Stimulated activated naive CD8-positive, alpha-beta T cell treated with anti-CD3 and anti-CD28 coated beads, Interleukin-15, Interleukin-2, amounts not matched to agents 100 ng/mL and 50 ng/mL, for 24 hours (primary cell): ENCODE measurements around the gene RARRES1.

Source experiments
- H3K27ac Mint-ChIP-seq: one replicate; pipeline ENCODE4 v1.8.0; 2021; ENCODE audit warnings: mild to moderate bottlenecking, mixed read lengths
- H3K27me3 Mint-ChIP-seq: one replicate; pipeline ENCODE4 v1.8.0; 2021; ENCODE audit warnings: mixed read lengths
- H3K36me3 Mint-ChIP-seq: one replicate; pipeline ENCODE4 v1.8.0; 2021; ENCODE audit warnings: low read depth, mixed read lengths
- H3K4me1 Mint-ChIP-seq: one replicate; pipeline ENCODE4 v1.8.0; 2021; ENCODE audit warnings: low read depth, mixed read lengths
- H3K4me3 Mint-ChIP-seq: one replicate; pipeline ENCODE4 v1.8.0; 2021; ENCODE audit warnings: mild to moderate bottlenecking, mixed read lengths
- H3K9me3 Mint-ChIP-seq: one replicate; pipeline ENCODE4 v1.8.0; 2021; ENCODE audit warnings: mixed read lengths

The RARRES1 gene

DNA sequence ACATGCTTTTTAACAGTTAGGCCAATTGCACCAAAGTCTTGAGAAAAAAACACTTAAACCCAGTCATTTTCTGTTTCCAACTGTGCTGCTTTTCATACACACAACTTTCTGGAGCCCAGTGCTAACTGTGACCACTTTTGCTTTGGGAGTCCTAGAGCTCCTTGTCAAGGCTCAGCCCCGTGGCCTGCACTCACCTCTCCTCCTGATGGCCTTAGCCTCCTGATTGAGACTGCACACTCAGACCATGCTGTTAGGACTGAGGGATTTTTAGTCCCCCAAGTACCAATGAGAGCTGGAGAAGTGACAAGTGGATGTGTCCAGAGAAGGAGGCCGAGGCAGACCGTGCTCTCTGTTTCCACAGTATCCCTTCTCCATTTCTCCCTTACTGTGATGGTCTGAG lies 15.2 kb upstream of the RARRES1 start:
- Mint-ChIP-seq H3K27me3 (no peaks in the 10 kb centered on the region), H3K4me1 (peaks cover 3% of the 10 kb centered on the region), H3K27ac (no peak overlapping the region), H3K4me3 (no peak overlapping the region), H3K36me3 (peaks cover 23% of the 10 kb centered on the region), H3K9me3 (no peaks in the 10 kb centered on the region)

- no peak overlapping the region for H3K27ac Mint-ChIP-seq
- peaks cover 23% of the 10 kb centered on the region for H3K36me3 Mint-ChIP-seq
- peaks cover 10% of the 10 kb centered on the region for H3K4me1 Mint-ChIP-seq
- no peak overlapping the region for H3K4me3 Mint-ChIP-seq
- no peaks in the 10 kb centered on the region for H3K27me3 Mint-ChIP-seq
- no peaks in the 10 kb centered on the region for H3K9me3 Mint-ChIP-seq
Observed at GRCh38 chr3:158745551-158745950, 13.3 kb upstream of the RARRES1 start.

GRCh38 chr3:158744567-158745288 lies 12.5 kb upstream of the RARRES1 start:
- Mint-ChIP-seq H3K27me3 (no peaks in the 10 kb centered on the region), H3K4me1 (peaks cover 10% of the 10 kb centered on the region), H3K36me3 (peaks cover 22% of the 10 kb centered on the region), H3K27ac (no peak overlapping the region), H3K9me3 (no peaks in the 10 kb centered on the region), H3K4me3 (no peak overlapping the region)

GRCh38 chr3:158743664-158744566 lies 11.7 kb upstream of the RARRES1 start:
- Mint-ChIP-seq H3K9me3 (no peaks in the 10 kb centered on the region), H3K27me3 (no peaks in the 10 kb centered on the region), H3K36me3 (peaks cover 18% of the 10 kb centered on the region), H3K4me3 (no peak overlapping the region), H3K27ac (no peak overlapping the region), H3K4me1 (peaks cover 10% of the 10 kb centered on the region)

DNA sequence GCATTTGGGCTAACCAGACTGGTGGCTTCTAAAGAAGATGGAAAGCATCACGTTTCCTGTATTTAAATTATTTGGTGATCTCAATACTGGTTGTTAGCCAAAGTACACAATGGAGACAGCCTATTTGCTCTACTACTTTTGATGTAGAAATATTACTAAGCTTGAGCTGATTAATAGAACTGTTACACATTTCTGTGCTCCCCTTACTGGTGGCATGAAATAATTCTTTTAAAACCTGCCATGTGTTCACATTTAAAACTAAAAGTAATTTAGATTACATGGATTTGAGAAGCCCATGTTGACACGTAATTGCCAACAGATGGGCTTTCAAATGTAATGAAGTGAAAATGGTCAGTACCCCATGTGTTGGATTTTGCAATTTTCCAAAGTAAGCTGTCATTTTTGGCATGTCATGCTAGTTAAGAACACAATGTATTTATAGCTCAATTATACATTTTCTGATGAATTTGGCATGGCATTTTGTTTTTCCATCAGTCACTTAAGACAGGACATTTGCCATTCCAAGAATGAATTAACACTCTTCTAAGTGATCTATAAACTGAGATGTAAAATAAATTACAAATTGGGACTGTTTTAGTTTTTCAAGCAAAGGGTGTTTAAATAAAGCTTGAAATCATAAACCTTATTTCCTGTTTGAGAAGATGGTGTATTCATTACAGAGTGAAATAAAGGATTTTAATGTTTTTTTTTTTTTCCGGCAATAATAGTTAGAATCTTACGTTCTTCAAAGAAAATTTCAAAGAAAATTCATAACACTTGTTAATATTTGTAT lies 10.8 kb upstream of the RARRES1 start:
- Mint-ChIP-seq H3K4me3 (no peak overlapping the region), H3K27ac (no peak overlapping the region), H3K9me3 (no peaks in the 10 kb centered on the region), H3K36me3 (peaks cover 18% of the 10 kb centered on the region), H3K27me3 (no peaks in the 10 kb centered on the region), H3K4me1 (peaks cover 10% of the 10 kb centered on the region)

DNA sequence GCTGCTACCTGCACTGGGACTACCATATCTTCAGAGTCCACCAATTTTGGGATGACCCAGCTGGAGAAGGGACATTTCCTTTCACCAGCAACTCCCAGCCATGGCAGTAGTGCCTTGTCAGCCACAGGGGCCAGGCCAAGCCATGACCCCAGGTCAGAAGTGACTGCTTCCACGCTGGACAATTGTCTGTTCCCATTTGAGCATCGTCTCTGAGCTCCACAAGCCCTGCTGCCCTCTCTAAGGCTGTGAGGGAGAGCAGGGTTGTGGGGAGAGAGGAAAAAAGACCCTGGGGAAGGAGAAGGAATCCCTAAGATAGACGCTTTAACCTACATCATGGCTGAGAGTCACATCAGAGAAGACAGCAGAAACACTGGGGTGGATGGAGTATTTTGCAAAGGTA lies 7.4 kb upstream of the RARRES1 start:
- H3K27me3 Mint-ChIP-seq = no peaks in the 10 kb centered on the region

DNA sequence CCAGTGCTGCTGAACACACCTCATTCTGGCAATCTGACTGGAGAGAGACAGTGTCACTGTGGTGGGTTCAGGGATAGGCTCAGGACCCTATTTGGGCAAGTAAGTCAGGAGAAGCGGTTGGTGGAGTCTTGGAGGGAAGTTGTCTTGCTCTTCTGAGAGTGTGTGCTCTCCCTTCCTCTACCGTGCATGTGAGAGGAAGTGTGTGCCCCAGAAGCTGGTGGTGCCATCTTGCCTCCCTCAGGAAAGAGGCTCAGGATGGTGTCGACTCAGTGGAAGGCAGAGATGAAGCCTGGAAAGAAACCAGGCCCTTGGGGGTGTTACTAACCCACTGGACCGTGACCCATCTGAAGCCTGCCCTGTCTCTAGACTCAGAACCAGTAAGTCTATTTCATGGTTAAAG lies 6.8 kb upstream of the RARRES1 start:
- Mint-ChIP-seq H3K4me1 (peaks cover 10% of the 10 kb centered on the region), H3K36me3 (peaks cover 12% of the 10 kb centered on the region), H3K27me3 (no peaks in the 10 kb centered on the region)

More for the DNA sequence above, 7.4 kb upstream of the RARRES1 start:
- Mint-ChIP-seq H3K4me1 (peaks cover 10% of the 10 kb centered on the region), H3K9me3 (no peaks in the 10 kb centered on the region), H3K27ac (no peak overlapping the region), H3K4me3 (no peak overlapping the region), H3K36me3 (peaks cover 15% of the 10 kb centered on the region)

DNA sequence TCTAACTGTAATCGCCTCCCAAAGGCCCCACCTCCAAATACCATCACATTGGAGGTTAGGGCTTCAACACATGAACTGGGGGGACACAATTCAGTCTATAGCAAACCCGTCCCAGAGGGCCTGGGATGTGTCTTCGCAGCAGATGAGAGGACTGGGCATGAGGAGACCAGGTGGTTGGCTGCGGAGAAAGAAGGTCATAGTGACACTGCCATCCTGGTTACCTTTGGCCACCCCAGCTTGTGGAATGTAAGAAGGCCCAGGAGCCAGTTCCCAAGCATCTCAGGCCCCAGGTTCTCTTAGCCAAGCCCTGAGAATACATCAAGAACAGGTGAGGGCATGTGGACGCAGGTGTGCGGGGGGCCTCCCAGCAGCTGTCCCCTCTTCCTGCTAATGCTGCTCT lies 6.4 kb upstream of the RARRES1 start:
- H3K27me3 Mint-ChIP-seq = no peaks in the 10 kb centered on the region
- H3K9me3 Mint-ChIP-seq = no peaks in the 10 kb centered on the region
- H3K4me1 Mint-ChIP-seq = peaks cover 10% of the 10 kb centered on the region
- H3K27ac Mint-ChIP-seq = no peak overlapping the region
- H3K36me3 Mint-ChIP-seq = peaks cover 11% of the 10 kb centered on the region
- H3K4me3 Mint-ChIP-seq = no peak overlapping the region

More for the DNA sequence above, 6.8 kb upstream of the RARRES1 start:
- H3K27ac Mint-ChIP-seq = no peak overlapping the region
- H3K4me3 Mint-ChIP-seq = no peak overlapping the region
- H3K9me3 Mint-ChIP-seq = no peaks in the 10 kb centered on the region

DNA sequence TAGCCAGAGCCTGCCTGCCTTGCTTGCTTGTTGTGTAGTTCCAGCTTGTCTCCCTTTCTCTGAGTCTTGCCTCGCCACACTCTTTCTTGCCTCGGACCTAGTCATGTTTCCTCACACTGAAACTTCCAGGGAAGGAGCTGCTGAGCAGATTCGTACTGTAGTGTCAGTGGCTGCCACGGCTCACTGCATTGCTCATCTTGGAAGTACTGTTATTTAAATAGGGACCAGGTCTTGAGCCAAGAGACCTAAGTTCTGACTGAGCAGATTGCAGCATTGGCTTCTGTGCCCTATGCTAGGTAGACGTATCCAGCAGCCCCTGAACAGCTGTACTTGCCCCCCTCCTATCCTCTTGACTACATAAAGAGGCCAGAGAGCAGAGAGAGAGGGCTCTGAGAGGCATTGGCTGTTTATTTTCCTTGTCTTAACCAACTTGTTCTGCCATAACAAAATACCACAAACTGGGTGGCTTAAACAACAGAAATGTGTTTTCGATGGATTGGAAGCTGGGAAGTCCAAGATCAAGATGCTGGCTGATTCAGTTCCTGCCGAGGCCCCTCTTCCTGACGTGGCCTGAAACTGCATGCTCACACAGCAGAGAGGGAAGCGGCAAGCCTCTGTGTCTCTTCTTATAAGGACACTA lies 5.8 kb upstream of the RARRES1 start:
- Mint-ChIP-seq H3K4me3 (no peak overlapping the region), H3K27ac (no peak overlapping the region), H3K27me3 (no peaks in the 10 kb centered on the region), H3K9me3 (no peaks in the 10 kb centered on the region), H3K4me1 (peaks cover 10% of the 10 kb centered on the region), H3K36me3 (peaks cover 9% of the 10 kb centered on the region)

DNA sequence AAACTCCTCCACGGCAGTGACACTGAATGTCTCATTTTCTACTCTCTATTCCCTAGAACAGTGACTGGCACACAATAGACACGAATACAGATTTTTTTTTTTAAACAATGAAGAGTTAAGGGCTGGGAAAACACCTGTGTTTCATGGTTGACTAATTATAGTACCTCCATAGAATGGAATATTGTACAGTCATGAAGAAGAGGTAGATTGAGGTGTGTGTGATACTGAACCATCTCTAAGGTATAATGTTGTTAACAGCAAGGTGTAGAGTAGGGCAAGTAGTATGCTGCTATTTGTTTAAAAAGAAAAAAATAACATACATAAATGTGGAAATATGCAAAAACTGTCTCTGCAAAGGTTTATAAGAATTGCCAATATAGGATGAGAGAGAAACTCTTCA lies 5.2 kb upstream of the RARRES1 start:
- no peaks in the 10 kb centered on the region for H3K9me3 Mint-ChIP-seq
- H3K4me1 Mint-ChIP-seq = peaks cover 6% of the 10 kb centered on the region
- no peak overlapping the region for H3K27ac Mint-ChIP-seq
- no peak overlapping the region for H3K4me3 Mint-ChIP-seq
- H3K36me3 Mint-ChIP-seq = peaks cover 5% of the 10 kb centered on the region
- no peaks in the 10 kb centered on the region for H3K27me3 Mint-ChIP-seq

DNA sequence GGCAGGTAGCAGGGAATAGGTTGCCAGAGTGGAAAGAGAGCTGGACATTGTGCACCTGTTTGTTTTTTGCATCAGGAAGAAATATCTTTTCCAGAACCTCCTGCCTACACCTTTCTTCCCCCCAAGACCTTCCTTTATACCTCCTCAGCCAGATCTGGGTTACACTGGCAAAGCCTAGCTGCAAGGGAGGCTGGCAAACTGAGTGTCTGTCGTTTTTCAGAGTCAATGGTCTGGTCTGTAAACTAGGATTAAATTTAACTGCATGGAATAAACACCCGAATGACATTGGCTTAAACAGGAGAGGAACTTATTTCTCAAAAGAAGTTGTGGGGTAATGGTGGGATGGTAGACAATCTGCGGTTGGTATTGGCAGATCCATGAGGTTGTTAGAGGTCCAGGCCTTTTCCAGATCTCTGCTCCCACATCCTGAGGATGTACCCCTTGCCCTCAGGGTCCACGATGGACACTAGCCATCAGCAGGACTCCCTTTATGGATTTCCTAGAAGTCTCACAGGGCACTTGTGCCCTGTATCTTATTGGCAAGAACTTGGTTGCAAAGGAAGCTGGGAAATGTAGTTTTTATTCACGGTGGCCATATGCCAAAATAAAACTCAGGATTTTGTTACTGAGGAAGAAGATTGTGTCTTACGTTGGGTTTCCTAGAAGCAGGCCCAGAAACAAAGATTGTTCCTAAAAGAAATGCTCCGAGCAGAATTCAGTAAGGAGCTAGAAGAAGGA lies 3.2 kb upstream of the RARRES1 start:
- H3K4me3 Mint-ChIP-seq = no peak overlapping the region
- no peak overlapping the region for H3K27ac Mint-ChIP-seq
- H3K27me3 Mint-ChIP-seq = no peaks in the 10 kb centered on the region
- peaks cover 7% of the 10 kb centered on the region for H3K4me1 Mint-ChIP-seq
- peaks cover 5% of the 10 kb centered on the region for H3K36me3 Mint-ChIP-seq
- no peaks in the 10 kb centered on the region for H3K9me3 Mint-ChIP-seq

GRCh38 chr3:158733656-158734055 lies 1.4 kb upstream of the RARRES1 start:
- Mint-ChIP-seq H3K27me3 (no peaks in the 10 kb centered on the region), H3K9me3 (no peaks in the 10 kb centered on the region), H3K4me1 (peaks cover 7% of the 10 kb centered on the region), H3K4me3 (no peak overlapping the region), H3K27ac (no peak overlapping the region), H3K36me3 (peaks cover 5% of the 10 kb centered on the region)

DNA sequence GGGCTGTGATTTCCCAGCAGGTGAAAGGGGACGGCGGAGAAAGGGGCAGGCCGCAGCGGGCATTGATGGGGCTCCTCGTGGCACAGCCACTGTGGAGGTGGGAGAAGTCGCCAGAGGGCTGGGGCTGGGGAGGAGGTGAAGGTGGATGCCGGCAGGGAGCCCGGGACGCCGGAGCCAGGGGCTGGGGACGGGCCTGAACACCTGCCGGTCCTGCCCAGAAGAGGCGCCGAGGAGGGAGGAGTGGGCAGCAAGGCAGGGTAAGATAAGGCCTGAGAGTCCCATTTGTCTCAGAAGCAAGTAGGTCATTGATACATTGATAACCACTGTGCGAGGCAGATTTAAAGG lies 571 bp upstream of the RARRES1 start:
- Mint-ChIP-seq H3K27ac (no peak overlapping the region), H3K4me1 (peaks cover 12% of the 10 kb centered on the region), H3K36me3 (peaks cover 5% of the 10 kb centered on the region), H3K4me3 (no peak overlapping the region), H3K27me3 (no peaks in the 10 kb centered on the region), H3K9me3 (no peaks in the 10 kb centered on the region)

- Mint-ChIP-seq H3K9me3 (no peaks in the 10 kb centered on the region), H3K4me3 (peak overlapping the region; percentile 66)
Observed at GRCh38 chr3:158731486-158731885, 771 bp downstream of the RARRES1 start.

More at GRCh38 chr3:158731486-158731885, 771 bp downstream of the RARRES1 start:
- Mint-ChIP-seq H3K27me3 (no peaks in the 10 kb centered on the region), H3K36me3 (peaks cover 5% of the 10 kb centered on the region), H3K27ac (no peak overlapping the region), H3K4me1 (peaks cover 17% of the 10 kb centered on the region)
